ENCODE measurements around the gene ZSCAN25. TPM values are rescaled to one million over a fixed set of nuclear protein-coding genes. Genes with fewer than 3 reads are reported as not detected.

ZSCAN25 gene
- polyA plus RNA-seq, 3 donors, result 3.7 to 5.6 (median 4.7) TPM

GRCh38 chr7:99607548-99607947 is 9.2 kb upstream of the ZSCAN25 start:
- no peak overlapping the region for H3K27ac ChIP-seq (ENCODE audit: low read depth, low read length)
- WGBS, 3 donors, result 77 to 83% (median 80%) methylated on average over 9 of the region's 9 CpGs

GRCh38 chr7:99614495-99614894 is 2.3 kb upstream of the ZSCAN25 start:
- H3K27ac ChIP-seq (ENCODE audit: low read depth, low read length), result no peak overlapping the region
- 56 to 68% (median 62%) methylated on average over 3 of the region's 3 CpGs for WGBS, 3 donors

- no peak overlapping the region for H3K27ac ChIP-seq (ENCODE audit: low read depth, low read length)
- WGBS, 3 donors, result 83 to 96% (median 88%) methylated on average over 5 of the region's 5 CpGs
Measured at GRCh38 chr7:99615989-99616358, 772 bp upstream of the ZSCAN25 start.

GRCh38 chr7:99617192-99617781 is 541 bp downstream of the ZSCAN25 start:
- H3K27ac ChIP-seq (ENCODE audit: low read depth, low read length), result no peak overlapping the region
- 7 to 17% (median 17%) methylated on average over 22 of the region's 22 CpGs for WGBS, 3 donors

GRCh38 chr7:99618726-99619125 is 2.0 kb downstream of the ZSCAN25 start:
- WGBS, 3 donors, result 92 to 99% (median 94%) methylated on average over 3 of the region's 3 CpGs
- H3K27ac ChIP-seq (ENCODE audit: low read depth, low read length), result no peak overlapping the region

- no peak overlapping the region for H3K27ac ChIP-seq (ENCODE audit: low read depth, low read length)
- 90 to 96% (median 95%) methylated on average over 18 of the region's 18 CpGs for WGBS, 3 donors
Measured at GRCh38 chr7:99619571-99620130, 2.9 kb downstream of the ZSCAN25 start.

- H3K27ac ChIP-seq (ENCODE audit: low read depth, low read length), result no peak overlapping the region
- WGBS, 3 donors, result 90 to 94% (median 92%) methylated on average over 5 of the region's 5 CpGs
Measured at GRCh38 chr7:99621271-99621670, 4.5 kb downstream of the ZSCAN25 start.

- 88 to 92% (median 91%) methylated on average over 10 of the region's 10 CpGs for WGBS, 3 donors
- H3K27ac ChIP-seq (ENCODE audit: low read depth, low read length), result no peak overlapping the region
Measured at GRCh38 chr7:99622596-99622995, 5.8 kb downstream of the ZSCAN25 start.

- no peak overlapping the region for H3K27ac ChIP-seq (ENCODE audit: low read depth, low read length)
- 82 to 87% (median 84%) methylated on average over 7 of the region's 7 CpGs for WGBS, 3 donors
Measured at GRCh38 chr7:99623091-99623693, 6.4 kb downstream of the ZSCAN25 start.

GRCh38 chr7:99623702-99624447 is 7.1 kb downstream of the ZSCAN25 start:
- 84 to 88% (median 86%) methylated on average over 9 of the region's 9 CpGs for WGBS, 3 donors
- H3K27ac ChIP-seq (ENCODE audit: low read depth, low read length), result no peak overlapping the region

- 63 to 85% (median 77%) methylated on average over 16 of the region's 16 CpGs for WGBS, 3 donors
- H3K27ac ChIP-seq (ENCODE audit: low read depth, low read length), result no peak overlapping the region
Measured at GRCh38 chr7:99624484-99624883, 7.7 kb downstream of the ZSCAN25 start.

- H3K27ac ChIP-seq (ENCODE audit: low read depth, low read length), result no peak overlapping the region
- WGBS, 3 donors, result 77 to 89% (median 78%) methylated on average over 5 of the region's 5 CpGs
Measured at GRCh38 chr7:99625321-99625720, 8.6 kb downstream of the ZSCAN25 start.

GRCh38 chr7:99625961-99626360 is 9.2 kb downstream of the ZSCAN25 start:
- WGBS, 3 donors, result 93 to 98% (median 97%) methylated on average over 4 of the region's 4 CpGs
- H3K27ac ChIP-seq (ENCODE audit: low read depth, low read length), result no peak overlapping the region

- no peak overlapping the region for H3K27ac ChIP-seq (ENCODE audit: low read depth, low read length)
- WGBS, 3 donors, result 77 to 95% (median 85%) methylated on average over 1 of the region's 1 CpG
Measured at GRCh38 chr7:99626661-99627060, 9.9 kb downstream of the ZSCAN25 start.

- no peak overlapping the region for H3K27ac ChIP-seq (ENCODE audit: low read depth, low read length)
- 95 to 97% (median 96%) methylated on average over 11 of the region's 11 CpGs for WGBS, 3 donors
Measured at GRCh38 chr7:99627513-99627912, 10.8 kb downstream of the ZSCAN25 start.

- WGBS, 3 donors, result 82 to 84% (median 83%) methylated on average over 14 of the region's 14 CpGs
- H3K27ac ChIP-seq (ENCODE audit: low read depth, low read length), result no peak overlapping the region
Measured at GRCh38 chr7:99628471-99629465, 12.0 kb downstream of the ZSCAN25 start.

GRCh38 chr7:99629643-99630042 is 12.9 kb downstream of the ZSCAN25 start:
- no peak overlapping the region for H3K27ac ChIP-seq (ENCODE audit: low read depth, low read length)
- WGBS, 3 donors, result 89 to 96% (median 96%) methylated on average over 20 of the region's 20 CpGs

Data from adipose tissue (tissue), 3 donors.